ENCODE measurements around the gene PRICKLE2. TPM values are rescaled to one million over a fixed set of nuclear protein-coding genes. Genes with fewer than 3 reads are reported as not detected.

Gene PRICKLE2
- total and polyA plus RNA-seq, 2 donors (not counting 3 experiments of a cell fraction or from before 2014, with no cell fraction given), result 3.0 to 7.1 TPM

GRCh38 chr3:64215559-64215958 lies 9.7 kb downstream of the PRICKLE2 start:
- Histone ChIP-seq H2AFZ (ENCODE audit: low read depth, low read length) (no peak overlapping the region), H3K27me3 (ENCODE audit: control insufficient read depth in 2 of 2, insufficient read depth in 2 of 2, low read length in 2 of 2) (no peaks in the 10 kb centered on the region), H3K4me1 (ENCODE audit: control insufficient read depth, extremely low read depth, insufficient read depth, low read length) (peaks cover 34% of the 10 kb centered on the region), H3K9me3 (replicated peaks; ENCODE audit: control insufficient read depth, insufficient read depth, low read length) (no peaks in the 10 kb centered on the region), H3K27ac (ENCODE audit: insufficient read depth, low read depth, low read length) (no peak overlapping the region), H3K4me3 (replicated peaks in 1 of 3; ENCODE audit: insufficient read depth in 1 of 3, low read depth in 1 of 3, low read length in 3 of 3) (no peak overlapping the region), H4K20me1 (replicated peaks; ENCODE audit: control insufficient read depth, extremely low read depth, insufficient read depth, low read length) (no peaks in the 10 kb centered on the region), H3K36me3 (ENCODE audit: control insufficient read depth in 2 of 2, extremely low read depth in 1 of 2, insufficient read depth in 2 of 2, low read length in 2 of 2) (no peaks in the 10 kb centered on the region), H3K9ac (replicated peaks; ENCODE audit: extremely low read depth, insufficient read depth, low read length) (no peak overlapping the region), H3K79me2 (ENCODE audit: control insufficient read depth, insufficient read depth, low read length) (no peaks in the 10 kb centered on the region), H3K9me1 (replicated peaks; ENCODE audit: control insufficient read depth, extremely low read depth, insufficient read depth, low read length) (no peaks in the 10 kb centered on the region), H3K4me2 (ENCODE audit: insufficient read depth, low read length) (no peak overlapping the region)
- BruUV-seq (replicated peaks), result no TSS peak
- FAIRE-seq (no peak), DNase-seq (ENCODE audit: low read depth, low spot score) (no peak)
- no peak for TF ChIP-seq POLR2AphosphoS5 (IDR thresholded peaks at IDR 0.05; ENCODE audit: insufficient read depth, low read depth, low read length)
- no peak for TF ChIP-seq GATA2 (IDR thresholded peaks at IDR 0.05; ENCODE audit: insufficient read depth, insufficient read length, low read depth, low read length)
- no peak for TF ChIP-seq EZH2 (IDR thresholded peaks at IDR 0.05; ENCODE audit: borderline replicate concordance, low read depth, low read length, severe bottlenecking)
- TF ChIP-seq FOS (IDR thresholded peaks at IDR 0.05; ENCODE audit: borderline replicate concordance, insufficient read depth, low read length), result no peak
- no peak for TF ChIP-seq CTCF (IDR thresholded peaks at IDR 0.05; ENCODE audit: extremely low read depth in 1 of 2, insufficient read depth in 1 of 2, low read depth in 1 of 2, low read length in 2 of 2)
- no peak for TF ChIP-seq JUN (IDR thresholded peaks at IDR 0.05; ENCODE audit: borderline replicate concordance, insufficient read depth, insufficient read length, low read depth)
- TF ChIP-seq MYC (IDR thresholded peaks at IDR 0.05; ENCODE audit: low read depth, low read length), result no peak
- TF ChIP-seq POLR2A (IDR thresholded peaks at IDR 0.05; ENCODE audit: low read depth, low read length), result no peak
- POLR2A ChIA-PET, result no interaction called here
- dilution Hi-C loops (cut with MboI; ENCODE audit: extremely low pct_ligation_motif_present, low sequenced_read_pairs), result no loop called here
- intact Hi-C loops (cut with micrococcal nuclease), result no loop called here
- CTCF ChIA-PET, result interaction anchor here (1.3 to 4.2 kb wide), 3 partner anchors 10 to 35 kb away, joined by 3 to 27 read pairs (median 4); partner anchors contain the start of gene PRICKLE2
